ENCODE data around the gene WDR46. TPM values are rescaled to one million over a fixed set of nuclear protein-coding genes. Genes with fewer than 3 reads are reported as not detected.

The WDR46 gene
- total RNA-seq, 3 donors from 2014 or later, result 48.2 to 75.1 (median 58.8) TPM

DNA sequence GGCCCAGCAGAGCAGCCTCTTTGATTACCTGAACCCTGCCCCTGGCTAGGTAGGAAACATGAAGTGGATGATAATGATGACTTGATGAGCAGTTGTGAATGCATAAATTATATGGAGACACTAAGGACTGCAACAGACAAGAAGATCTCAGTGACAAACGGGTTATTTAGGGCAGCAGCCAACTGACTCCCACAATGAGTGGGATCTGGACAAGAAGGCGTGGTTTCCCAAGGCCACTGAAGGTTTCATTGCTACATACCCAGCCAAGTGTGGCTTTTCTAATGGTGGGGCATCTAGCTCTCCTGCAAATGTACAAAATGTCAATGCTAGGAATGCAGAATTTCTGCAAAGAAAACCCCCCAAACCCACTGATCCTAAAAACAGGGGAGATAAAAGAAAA, 51.3 kb downstream of the WDR46 start:
- intact Hi-C loops (cut with DNase I; ENCODE audit: low total_unique reads), result loop anchor here (1.0 kb wide), 1 partner anchor 18 kb away; no protein-coding TSS in a partner anchor
- no peak overlapping the region for H3K4me3 ChIP-seq
- H3K36me3 ChIP-seq, result no peaks in the 10 kb centered on the region
- H3K4me1 ChIP-seq, result no peaks in the 10 kb centered on the region
- TF ChIP-seq, protein P1, sequence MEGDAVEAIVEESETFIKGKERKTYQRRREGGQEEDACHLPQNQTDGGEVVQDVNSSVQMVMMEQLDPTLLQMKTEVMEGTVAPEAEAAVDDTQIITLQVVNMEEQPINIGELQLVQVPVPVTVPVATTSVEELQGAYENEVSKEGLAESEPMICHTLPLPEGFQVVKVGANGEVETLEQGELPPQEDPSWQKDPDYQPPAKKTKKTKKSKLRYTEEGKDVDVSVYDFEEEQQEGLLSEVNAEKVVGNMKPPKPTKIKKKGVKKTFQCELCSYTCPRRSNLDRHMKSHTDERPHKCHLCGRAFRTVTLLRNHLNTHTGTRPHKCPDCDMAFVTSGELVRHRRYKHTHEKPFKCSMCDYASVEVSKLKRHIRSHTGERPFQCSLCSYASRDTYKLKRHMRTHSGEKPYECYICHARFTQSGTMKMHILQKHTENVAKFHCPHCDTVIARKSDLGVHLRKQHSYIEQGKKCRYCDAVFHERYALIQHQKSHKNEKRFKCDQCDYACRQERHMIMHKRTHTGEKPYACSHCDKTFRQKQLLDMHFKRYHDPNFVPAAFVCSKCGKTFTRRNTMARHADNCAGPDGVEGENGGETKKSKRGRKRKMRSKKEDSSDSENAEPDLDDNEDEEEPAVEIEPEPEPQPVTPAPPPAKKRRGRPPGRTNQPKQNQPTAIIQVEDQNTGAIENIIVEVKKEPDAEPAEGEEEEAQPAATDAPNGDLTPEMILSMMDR (IDR thresholded peaks at IDR 0.05), result no peak
- no peak for TF ChIP-seq POLR2AphosphoS5 (IDR thresholded peaks at IDR 0.05)
- TF ChIP-seq POLR2A (IDR thresholded peaks at IDR 0.05), result no peak
- DNase-seq (ENCODE audit: low spot score in 2 of 2), result peak in 1 of 2 donors; percentile 10
- no peaks in the 10 kb centered on the region for H3K9me3 ChIP-seq
- no peak overlapping the region for H3K27ac ChIP-seq
- H3K27me3 ChIP-seq, result no peaks in the 10 kb centered on the region

DNA sequence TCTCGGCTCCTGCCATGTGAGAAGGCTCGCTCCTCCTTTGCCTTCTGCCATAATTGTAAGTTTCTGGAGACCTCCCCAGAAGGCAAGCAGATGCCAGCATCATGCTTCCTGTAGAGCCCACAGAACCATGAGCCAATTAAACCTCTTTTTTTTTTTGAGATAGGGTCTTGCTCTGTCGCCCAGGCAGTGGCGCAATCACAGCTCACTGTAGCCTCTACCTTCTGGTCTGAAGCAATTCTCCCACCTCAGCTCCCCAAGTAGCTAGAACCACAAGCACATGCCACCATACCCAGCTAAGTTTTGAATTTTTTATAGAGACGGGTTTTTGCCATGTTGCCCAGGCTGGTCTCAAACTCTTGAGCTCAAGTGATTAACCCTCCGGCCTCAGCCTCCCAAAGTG, 52.2 kb downstream of the WDR46 start:
- intact Hi-C loops (cut with DNase I; ENCODE audit: low total_unique reads), result no loop called here

GRCh38 chr6:33236328-33236727, 52.7 kb downstream of the WDR46 start:
- intact Hi-C loops (cut with DNase I; ENCODE audit: low total_unique reads), result no loop called here
- no peaks in the 10 kb centered on the region for H3K9me3 ChIP-seq
- TF ChIP-seq POLR2A (IDR thresholded peaks at IDR 0.05) (no peak), POLR2AphosphoS5 (IDR thresholded peaks at IDR 0.05) (no peak)
- TF ChIP-seq, protein P1 (IDR thresholded peaks at IDR 0.05), result no peak
- H3K4me3 ChIP-seq, result no peak overlapping the region
- H3K27me3 ChIP-seq, result peaks cover 0 to 3% of the 10 kb centered on the region in 2 donors
- DNase-seq (ENCODE audit: low spot score in 2 of 2), result no peak
- no peak overlapping the region for H3K27ac ChIP-seq
- no peaks in the 10 kb centered on the region for H3K36me3 ChIP-seq
- no peaks in the 10 kb centered on the region for H3K4me1 ChIP-seq

More for the DNA sequence above, 52.2 kb downstream of the WDR46 start:
- no peak overlapping the region for H3K27ac ChIP-seq
- TF ChIP-seq POLR2A (IDR thresholded peaks at IDR 0.05) (no peak), POLR2AphosphoS5 (IDR thresholded peaks at IDR 0.05) (no peak)
- TF ChIP-seq, protein P1 (IDR thresholded peaks at IDR 0.05), result no peak
- H3K4me3 ChIP-seq, result no peak overlapping the region
- no peaks in the 10 kb centered on the region for H3K36me3 ChIP-seq
- no peaks in the 10 kb centered on the region for H3K27me3 ChIP-seq
- peak in 1 of 2 donors; percentile 15 for DNase-seq (ENCODE audit: low spot score in 2 of 2)
- no peaks in the 10 kb centered on the region for H3K4me1 ChIP-seq
- no peaks in the 10 kb centered on the region for H3K9me3 ChIP-seq

DNA sequence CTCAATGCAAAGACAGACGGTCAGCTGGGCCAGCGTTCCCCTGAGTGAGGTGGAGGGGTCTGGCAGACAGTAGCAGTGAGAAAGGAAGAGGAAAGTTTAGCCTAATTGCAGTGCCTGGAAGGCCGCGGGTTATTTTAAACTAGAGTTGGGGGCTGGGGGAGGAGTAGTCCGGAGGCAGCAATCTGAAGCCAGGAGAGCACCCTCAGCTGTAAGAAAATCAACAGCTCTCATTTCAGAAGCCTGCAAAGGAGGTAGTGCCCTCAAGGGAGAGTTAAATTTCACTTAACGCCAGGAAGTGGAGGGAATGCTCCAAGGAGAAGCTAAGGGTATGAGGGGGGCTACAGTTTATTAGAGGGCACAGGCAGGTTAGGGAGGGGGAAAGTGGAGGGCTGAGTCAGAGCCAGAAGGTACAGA, 53.8 kb downstream of the WDR46 start:
- H3K27ac ChIP-seq, result no peak overlapping the region
- TF ChIP-seq, protein P1 (IDR thresholded peaks at IDR 0.05), result no peak
- TF ChIP-seq POLR2AphosphoS5 (IDR thresholded peaks at IDR 0.05) (no peak), POLR2A (IDR thresholded peaks at IDR 0.05) (no peak)
- no peaks in the 10 kb centered on the region for H3K9me3 ChIP-seq
- intact Hi-C loops (cut with DNase I; ENCODE audit: low total_unique reads), result no loop called here
- no peaks in the 10 kb centered on the region for H3K36me3 ChIP-seq
- peak in 1 of 2 donors; percentile 2 for DNase-seq (ENCODE audit: low spot score in 2 of 2)
- H3K4me3 ChIP-seq, result no peak overlapping the region
- H3K4me1 ChIP-seq, result no peaks in the 10 kb centered on the region
- H3K27me3 ChIP-seq, result peaks cover 0 to 3% of the 10 kb centered on the region in 2 donors

Other genes with a start within 250 kb of the WDR46 start
- gene HLA-DPA1, start 215.6 kb downstream of the WDR46 start, total RNA-seq, result 100 to 1,000 TPM in 1 of 3 donors, 10 to 100 TPM in 2; 51.8 to 116 (median 75.4) TPM
- 10 to 100 TPM; 56.5 to 80.3 (median 58.2) TPM for gene HLA-DPB1, start 213.2 kb downstream of the WDR46 start, total RNA-seq
- 1 to 10 TPM in 1 of 3 donors, under 1 TPM in 2; 0.32 to 1.0 (median 0.98) TPM for gene COL11A2, start 96.8 kb downstream of the WDR46 start, total RNA-seq
- gene RXRB, start 88.6 kb downstream of the WDR46 start, total RNA-seq, result 10 to 100 TPM; 27.4 to 39.1 (median 27.5) TPM
- gene SLC39A7, start 88.4 kb downstream of the WDR46 start, total RNA-seq, result 10 to 100 TPM; 55.0 to 79.3 (median 74.1) TPM
- gene HSD17B8, start 84.6 kb downstream of the WDR46 start, total RNA-seq, result 10 to 100 TPM; 17.0 to 33.8 (median 18.4) TPM
- gene RING1, start 80.7 kb downstream of the WDR46 start, total RNA-seq, result 10 to 100 TPM; 11.8 to 20.6 (median 19.5) TPM
- 10 to 100 TPM; 29.4 to 55.6 (median 44.2) TPM for gene VPS52, start 17.4 kb downstream of the WDR46 start, total RNA-seq
- gene RPS18, start 17.2 kb downstream of the WDR46 start, total RNA-seq, result 1,000 to 10,000 TPM; 3,121 to 5,317 (median 4,287) TPM
- 10 to 100 TPM in 2 of 3 donors, 1 to 10 TPM in 1; 8.2 to 15.0 (median 11.1) TPM for gene B3GALT4, start 12.1 kb downstream of the WDR46 start, total RNA-seq
- 10 to 100 TPM; 23.3 to 28.6 (median 26.9) TPM for gene PFDN6, start 362 bp upstream of the WDR46 start, total RNA-seq
- gene RGL2, start 9.7 kb upstream of the WDR46 start, total RNA-seq, result 100 to 1,000 TPM in 2 of 3 donors, 10 to 100 TPM in 1; 38.9 to 151 (median 103) TPM
- 10 to 100 TPM; 38.6 to 67.8 (median 43.6) TPM for gene TAPBP, start 24.8 kb upstream of the WDR46 start, total RNA-seq
- 10 to 100 TPM; 12.6 to 27.2 (median 18.7) TPM for gene ZBTB22, start 28.5 kb upstream of the WDR46 start, total RNA-seq
- 10 to 100 TPM; 39.0 to 56.3 (median 39.8) TPM for gene DAXX, start 33.7 kb upstream of the WDR46 start, total RNA-seq
- 1 to 10 TPM; 2.0 to 3.8 (median 3.2) TPM for gene KIFC1, start 102.6 kb upstream of the WDR46 start, total RNA-seq
- 10 to 100 TPM; 72.8 to 82.8 (median 77.3) TPM for gene PHF1, start 121.8 kb upstream of the WDR46 start, total RNA-seq
- gene CUTA, start 128.9 kb upstream of the WDR46 start, total RNA-seq, result 100 to 1,000 TPM in 2 of 3 donors, 10 to 100 TPM in 1; 81.3 to 123 (median 111) TPM
- 10 to 100 TPM in 2 of 3 donors, 1 to 10 TPM in 1; 6.1 to 12.5 (median 10.7) TPM for gene SYNGAP1, start 130.8 kb upstream of the WDR46 start, total RNA-seq
- 1 to 10 TPM; 1.9 to 5.1 (median 3.6) TPM for gene ZBTB9, start 165.3 kb upstream of the WDR46 start, total RNA-seq

All from breast epithelium (tissue), 4 donors.